Stimulated activated CD8-positive, alpha-beta memory T cell treated with anti-CD3 and anti-CD28 coated beads, Interleukin-7, amount 100 ng/mL, for 4 hours (primary cell): ENCODE data around the gene KLK12.

ENCODE experiments used
- DNase-seq, 2 donors: peaks; one replicate each; pipeline ENCODE4 v3.0.0-alpha.2; 2020; ENCODE audit warnings: low read depth in 2 of 2

Gene KLK12

DNA sequence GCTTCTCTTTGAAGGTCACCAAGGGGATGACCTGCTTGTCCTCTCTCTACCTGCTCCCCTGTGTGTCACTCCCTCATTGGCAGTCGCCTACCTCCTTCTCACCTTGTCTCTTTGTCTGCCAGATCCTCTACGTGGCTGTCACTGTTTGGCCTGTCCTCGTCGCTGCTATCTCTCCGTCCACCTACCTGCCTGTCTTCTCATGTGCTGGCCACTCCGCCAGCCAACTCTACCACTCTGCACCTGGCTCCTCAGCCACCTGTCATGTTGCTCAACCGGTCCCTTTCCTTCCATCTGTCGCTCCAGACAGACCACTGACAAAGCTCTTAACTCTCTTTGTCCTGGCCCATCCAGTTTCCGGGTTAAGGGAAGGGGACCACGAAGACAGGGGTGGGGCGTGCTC, at the start of gene KLK12:
Gene KLK12 (minus strand): TSS at position 299 of the 400 bp plus-strand sequence. CDS start 381 bp downstream, outside the sequence.
- no peak for DNase-seq

DNA sequence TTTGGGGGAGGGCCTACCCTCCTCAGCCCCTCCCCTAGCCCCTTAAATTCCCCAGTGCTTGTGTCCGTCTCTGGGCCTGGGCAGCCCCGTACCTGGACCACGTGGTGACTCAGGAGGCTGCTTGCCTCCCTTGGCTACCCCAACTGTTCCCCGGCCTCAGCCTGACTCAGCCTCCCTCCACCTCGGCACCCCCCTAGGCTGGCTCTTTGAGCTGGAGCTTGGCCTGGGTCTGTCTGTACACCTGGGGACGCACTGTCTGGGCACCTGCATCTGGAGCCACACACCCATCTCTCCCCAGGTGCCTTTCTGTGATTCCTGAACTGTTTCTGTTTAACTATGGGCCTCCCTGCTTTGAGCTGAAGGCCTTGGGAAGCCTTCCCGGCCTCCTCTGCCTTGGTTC, 49.7 kb upstream of the KLK12 start:
- DNase-seq, result no peak

DNA sequence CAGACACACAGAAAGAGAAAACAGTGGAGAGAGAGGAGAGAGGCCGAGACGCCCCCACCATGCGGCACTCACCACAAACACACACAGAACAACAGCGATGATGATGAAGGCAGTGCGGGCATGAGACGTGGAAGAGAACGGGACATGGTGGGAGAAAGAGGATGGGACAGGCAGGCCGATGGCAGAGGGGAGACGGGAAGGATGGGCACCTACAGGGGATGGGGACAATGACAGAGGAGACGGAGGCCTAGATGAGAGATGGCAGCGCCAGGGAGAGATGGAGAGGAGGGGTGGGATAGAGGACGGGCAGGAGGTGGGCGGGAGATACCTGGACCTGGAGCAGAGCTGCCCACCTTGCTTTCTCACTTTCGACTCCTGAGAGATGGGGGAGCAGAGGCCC, 49.0 kb upstream of the KLK12 start:
- DNase-seq, result no peak

GRCh38 chr19:51083181-51083580, 48.4 kb upstream of the KLK12 start:
- DNase-seq, result no peak

GRCh38 chr19:51082611-51083010, 47.8 kb upstream of the KLK12 start, which contains the start of gene KLK14:
TSS of gene KLK14 (minus strand) at chr19:51082887. CDS start at chr19:51082614, 273 bp downstream.
- DNase-seq, result no peak

DNA sequence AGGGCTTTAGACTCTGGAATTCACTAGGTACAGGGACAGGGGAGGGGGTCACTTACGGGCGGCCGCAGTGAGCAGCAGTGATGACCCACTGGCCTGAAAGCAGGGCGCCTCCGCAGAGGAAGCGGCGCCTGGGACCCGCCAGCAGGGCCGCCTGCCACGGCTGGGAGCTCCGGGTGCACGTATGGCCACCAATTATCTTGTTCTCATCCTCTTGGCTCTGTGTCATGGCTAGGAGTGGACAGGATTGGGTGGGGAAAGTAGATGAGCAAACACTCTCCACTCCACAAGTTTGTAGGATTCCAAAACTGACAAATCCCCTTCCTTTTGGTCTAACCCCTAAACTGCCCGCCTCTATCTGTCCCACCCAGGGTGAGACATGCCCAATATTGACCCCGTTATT, 46.7 kb upstream of the KLK12 start:
- no peak for DNase-seq

GRCh38 chr19:51079481-51080110, 44.8 kb upstream of the KLK12 start:
- no peak for DNase-seq

DNA sequence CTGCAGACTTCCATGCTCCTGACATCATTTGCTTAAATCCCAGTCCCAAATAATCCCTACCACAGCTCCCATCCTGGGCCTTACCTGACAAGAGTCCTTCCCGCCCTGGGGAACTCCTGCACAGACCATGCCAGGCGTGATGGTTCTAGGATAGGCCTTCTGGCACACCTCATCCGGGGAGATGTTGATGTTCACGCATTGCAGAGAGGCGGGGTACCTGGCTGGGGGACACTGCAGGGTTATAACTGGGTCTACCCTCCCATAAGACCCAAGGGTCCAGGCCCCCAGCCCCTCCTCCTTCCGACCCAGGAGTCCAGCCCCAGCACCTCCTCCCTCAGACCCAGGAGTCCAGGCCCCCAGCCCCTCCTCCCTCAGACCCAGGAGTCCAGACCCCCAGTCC, 43.9 kb upstream of the KLK12 start:
- DNase-seq, result no peak

GRCh38 chr19:51078104-51078503, 43.3 kb upstream of the KLK12 start:
- no peak for DNase-seq

DNA sequence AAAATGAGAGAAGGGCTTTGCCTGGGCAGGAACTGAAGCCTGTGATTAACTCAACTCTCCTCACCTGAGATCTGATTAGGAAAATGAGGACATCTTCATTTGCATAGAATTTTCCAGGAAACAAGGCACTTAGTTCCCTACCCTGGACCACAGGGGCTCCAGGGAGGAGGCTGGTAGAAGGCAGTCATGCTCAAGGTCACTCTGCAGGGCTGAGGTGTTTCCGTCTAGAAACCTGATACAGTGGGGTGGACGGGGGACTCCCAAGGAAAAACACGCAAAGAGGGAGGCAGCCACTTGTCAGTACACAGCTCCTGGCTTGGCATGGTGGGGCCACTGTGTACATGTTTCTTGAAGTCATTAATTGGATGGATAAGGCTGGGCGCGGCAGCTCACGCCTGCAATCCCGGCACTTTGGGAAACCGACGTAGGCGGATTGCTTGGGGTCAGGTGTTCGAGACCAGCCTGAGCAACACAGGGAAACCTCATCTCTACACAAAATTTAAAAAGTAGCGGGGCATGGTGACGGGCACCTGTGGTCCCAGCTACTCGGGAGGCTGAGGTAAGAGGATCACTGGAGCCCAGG, 41.9 kb upstream of the KLK12 start:
- no peak for DNase-seq

DNA sequence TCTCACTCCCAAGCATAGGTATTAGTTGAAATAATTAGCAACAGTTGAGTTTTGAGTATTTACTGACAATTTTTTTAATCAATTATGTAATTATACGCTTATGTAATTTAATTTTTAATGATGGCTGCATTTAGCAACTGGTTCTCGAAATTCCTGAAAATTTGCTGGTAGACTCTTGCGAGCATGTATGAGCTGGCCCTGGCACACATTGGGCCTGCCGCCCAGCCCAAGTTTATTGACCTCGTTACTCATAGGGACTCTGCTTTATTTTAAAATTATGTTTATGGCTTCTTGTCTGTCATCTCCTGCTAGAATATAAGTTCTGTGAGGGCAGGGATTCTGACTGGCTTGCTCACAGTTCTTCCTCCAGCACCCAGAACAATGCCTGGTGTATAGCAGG, 41.2 kb upstream of the KLK12 start:
- no peak for DNase-seq

GRCh38 chr19:51071095-51071405, 36.2 kb upstream of the KLK12 start:
- DNase-seq, result no peak

DNA sequence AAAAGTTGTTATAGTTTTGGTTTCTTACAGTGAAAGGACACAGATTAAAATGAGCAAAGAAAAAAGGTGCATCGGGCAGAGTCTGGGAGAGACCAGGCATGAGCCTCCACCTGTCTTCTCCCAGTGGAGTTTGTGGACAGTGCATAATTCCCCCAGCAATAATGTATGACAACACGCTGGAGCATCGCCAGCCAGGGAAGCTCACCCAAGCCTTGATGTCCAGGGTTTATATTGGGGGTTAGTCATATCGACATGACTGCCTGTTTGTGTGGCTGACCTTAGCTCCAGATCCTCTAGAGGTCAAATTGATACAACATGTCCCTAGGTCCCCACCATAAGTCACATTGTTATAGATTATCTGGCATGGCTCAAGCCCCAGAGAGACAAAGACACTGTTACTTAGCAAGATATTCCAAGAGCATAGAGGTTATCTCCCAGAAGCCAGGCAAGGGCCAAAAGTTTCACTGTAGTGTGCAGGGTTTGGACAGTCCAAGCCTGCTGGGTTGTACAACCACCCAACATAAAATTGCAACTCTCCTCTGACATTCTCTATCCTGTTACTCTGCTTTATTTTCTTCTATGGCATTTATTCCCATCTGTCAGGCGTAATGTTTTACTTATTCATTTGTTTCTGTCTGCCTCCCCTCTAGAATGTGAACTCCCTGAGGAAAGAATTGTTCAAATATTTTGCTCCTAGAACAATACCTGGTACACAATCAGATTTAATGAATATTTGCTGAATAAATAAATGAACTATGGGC, 35.7 kb upstream of the KLK12 start:
- DNase-seq, result no peak

DNA sequence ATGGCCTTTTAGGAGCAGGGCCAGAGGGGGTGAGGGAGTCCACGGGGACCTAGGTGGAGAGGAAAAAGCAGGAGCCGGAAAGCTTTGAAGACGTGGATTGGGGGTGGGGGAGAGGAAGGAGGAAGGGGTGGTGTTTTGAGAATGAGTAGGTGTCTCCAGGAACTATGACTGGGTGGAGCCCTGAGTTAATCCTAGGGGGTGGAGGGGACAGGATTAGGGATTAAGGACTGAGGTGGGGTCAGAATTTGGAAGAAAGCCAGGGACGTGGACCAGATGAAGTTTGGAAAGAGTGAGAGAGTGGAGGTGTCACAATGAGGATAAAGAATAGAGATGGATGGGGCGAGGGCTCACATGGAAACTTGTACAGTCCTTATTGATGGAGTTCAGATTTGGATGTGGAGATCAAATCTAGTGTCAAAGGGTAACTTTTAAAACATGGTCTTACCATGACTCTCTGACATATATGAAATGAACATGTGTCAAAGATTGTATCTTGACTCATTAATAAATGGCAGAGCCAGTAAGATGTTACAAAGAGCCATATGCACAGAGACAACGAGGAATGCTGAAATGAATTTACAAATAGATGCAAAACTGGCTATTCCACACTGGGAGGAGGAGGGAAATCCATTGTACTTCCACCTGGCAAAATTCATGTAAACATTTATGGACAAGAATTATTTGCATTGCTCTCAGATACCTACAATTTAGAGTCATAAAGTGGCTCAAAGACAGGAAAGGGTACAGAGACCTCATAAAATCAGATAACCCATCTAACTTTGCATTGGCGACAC, 31.8 kb upstream of the KLK12 start:
- no peak for DNase-seq

GRCh38 chr19:51065221-51065960, 30.6 kb upstream of the KLK12 start:
- no peak for DNase-seq

- DNase-seq, result no peak
These were observed 29.9 kb upstream of the KLK12 start, which contains the start of gene KLK13 for GRCh38 chr19:51064534-51065220. TSS of gene KLK13 (minus strand) at chr19:51065092. CDS start at chr19:51065067, 25 bp downstream.

- no peak for DNase-seq
These were observed 28.9 kb upstream of the KLK12 start for GRCh38 chr19:51063664-51064063.

GRCh38 chr19:51060973-51061372, 26.2 kb upstream of the KLK12 start:
- no peak for DNase-seq

- DNase-seq, result no peak
These were observed 25.5 kb upstream of the KLK12 start for GRCh38 chr19:51060336-51060735.

DNA sequence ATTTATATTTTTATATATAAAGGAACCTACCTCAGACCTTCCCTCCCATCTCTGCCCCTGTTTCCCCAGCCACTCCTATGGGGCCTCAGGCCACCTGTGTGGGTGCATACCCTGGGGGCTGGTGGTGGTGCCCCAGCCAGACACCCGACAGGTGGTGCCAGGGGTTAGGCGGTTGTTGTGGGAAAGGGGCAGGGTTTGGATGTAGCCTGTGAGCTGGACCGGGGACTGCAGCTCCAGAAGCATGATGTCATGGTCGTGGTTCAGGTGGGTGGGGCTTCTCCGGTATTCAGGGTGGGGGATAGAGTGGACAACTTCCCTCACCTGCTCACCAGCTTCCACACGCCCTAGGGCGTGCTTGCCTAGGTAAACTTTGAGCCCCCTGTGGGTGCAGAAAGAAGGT, 24.9 kb upstream of the KLK12 start:
- no peak for DNase-seq

GRCh38 chr19:51055866-51056265, 21.1 kb upstream of the KLK12 start:
- DNase-seq, result no peak
